KOPT-K1 (cell line): ENCODE results near the gene SCN4A.

Experiments
- H3K27ac ChIP-seq: fragments of 200-600 bp; sonication (generic); 2 replicates; pipeline ENCODE4 v1.5.1; 2016; ENCODE audit warnings: antibody characterized with exemption, mild to moderate bottlenecking, low read depth, low read length; ENCODE audit not compliant: poor library complexity, severe bottlenecking
- H3K36me3 ChIP-seq: fragments of 200-600 bp; sonication (generic); 2 replicates; pipeline ENCODE4 v1.5.1; 2017; ENCODE audit warnings: antibody characterized with exemption, mild to moderate bottlenecking, low read length, moderate library complexity; ENCODE audit not compliant: insufficient read depth
- H3K9me3 ChIP-seq: fragments of 200-600 bp; sonication (generic); 2 replicates; pipeline ENCODE4 v1.5.1; 2017; ENCODE audit warnings: antibody characterized with exemption, low read length, mild to moderate bottlenecking; ENCODE audit not compliant: insufficient read depth, poor library complexity, severe bottlenecking

The SCN4A gene

GRCh38 chr17:63978272-63979200 is 5.8 kb upstream of the SCN4A start:
- H3K36me3 ChIP-seq: no peaks in the 10 kb centered on the region
- peaks cover 17% of the 10 kb centered on the region for H3K9me3 ChIP-seq
- H3K27ac ChIP-seq: no peak overlapping the region

GRCh38 chr17:63976702-63977101 is 4.0 kb upstream of the SCN4A start:
- Histone ChIP-seq H3K36me3 (no peaks in the 10 kb centered on the region), H3K9me3 (peaks cover 2% of the 10 kb centered on the region), H3K27ac (no peak overlapping the region)

- H3K36me3 ChIP-seq: no peaks in the 10 kb centered on the region
- H3K9me3 ChIP-seq: no peaks in the 10 kb centered on the region
- H3K27ac ChIP-seq: no peak overlapping the region
Measured at GRCh38 chr17:63975541-63976092, 2.9 kb upstream of the SCN4A start.

GRCh38 chr17:63974594-63975192 is 2.0 kb upstream of the SCN4A start:
- Histone ChIP-seq H3K27ac (no peak overlapping the region), H3K36me3 (no peaks in the 10 kb centered on the region), H3K9me3 (no peaks in the 10 kb centered on the region)

- Histone ChIP-seq H3K9me3 (no peaks in the 10 kb centered on the region), H3K36me3 (no peaks in the 10 kb centered on the region), H3K27ac (no peak overlapping the region)
Measured at GRCh38 chr17:63973930-63974593, 1.3 kb upstream of the SCN4A start.

- Histone ChIP-seq H3K9me3 (no peaks in the 10 kb centered on the region), H3K36me3 (no peaks in the 10 kb centered on the region), H3K27ac (no peak overlapping the region)
Measured at GRCh38 chr17:63973247-63973646, 529 bp upstream of the SCN4A start.

- Histone ChIP-seq H3K9me3 (no peaks in the 10 kb centered on the region), H3K27ac (no peak overlapping the region), H3K36me3 (no peaks in the 10 kb centered on the region)
Measured at GRCh38 chr17:63969278-63969677, 3.4 kb downstream of the SCN4A start.

GRCh38 chr17:63967953-63968352 is 4.8 kb downstream of the SCN4A start:
- Histone ChIP-seq H3K9me3 (no peaks in the 10 kb centered on the region), H3K36me3 (no peaks in the 10 kb centered on the region), H3K27ac (no peak overlapping the region)

GRCh38 chr17:63966646-63967264 is 6.0 kb downstream of the SCN4A start:
- no peaks in the 10 kb centered on the region for H3K36me3 ChIP-seq
- H3K27ac ChIP-seq: peak overlapping the region; percentile 45
- H3K9me3 ChIP-seq: no peaks in the 10 kb centered on the region

- H3K36me3 ChIP-seq: no peaks in the 10 kb centered on the region
- H3K27ac ChIP-seq: no peak overlapping the region
- no peaks in the 10 kb centered on the region for H3K9me3 ChIP-seq
Measured at GRCh38 chr17:63963123-63963522, 9.6 kb downstream of the SCN4A start.

- H3K36me3 ChIP-seq: no peaks in the 10 kb centered on the region
- H3K27ac ChIP-seq: no peak overlapping the region
- H3K9me3 ChIP-seq: no peaks in the 10 kb centered on the region
Measured at GRCh38 chr17:63962298-63962744, 10.4 kb downstream of the SCN4A start.

GRCh38 chr17:63961355-63962212 is 11.1 kb downstream of the SCN4A start:
- Histone ChIP-seq H3K27ac (no peak overlapping the region), H3K36me3 (no peaks in the 10 kb centered on the region), H3K9me3 (no peaks in the 10 kb centered on the region)

GRCh38 chr17:63960430-63960829 is 12.3 kb downstream of the SCN4A start:
- H3K27ac ChIP-seq: no peak overlapping the region

GRCh38 chr17:63960006-63960405 is 12.7 kb downstream of the SCN4A start:
- Histone ChIP-seq H3K36me3 (no peaks in the 10 kb centered on the region), H3K27ac (no peak overlapping the region), H3K9me3 (no peaks in the 10 kb centered on the region)

More at GRCh38 chr17:63960430-63960829, 12.3 kb downstream of the SCN4A start:
- no peaks in the 10 kb centered on the region for H3K36me3 ChIP-seq
- no peaks in the 10 kb centered on the region for H3K9me3 ChIP-seq
